COLO829 (cell line): ENCODE results near the gene MAD1L1.
"Not testable (repeated sequence)": the region's sequence is repeated elsewhere in the genome, so short reads cannot be mapped to it uniquely, and the experiment has no call there.

Experiments
- DNase-seq: peaks from one replicate; pipeline ENCODE4 v3.0.0; 2012; ENCODE audit warnings: low spot score

The MAD1L1 gene

DNA sequence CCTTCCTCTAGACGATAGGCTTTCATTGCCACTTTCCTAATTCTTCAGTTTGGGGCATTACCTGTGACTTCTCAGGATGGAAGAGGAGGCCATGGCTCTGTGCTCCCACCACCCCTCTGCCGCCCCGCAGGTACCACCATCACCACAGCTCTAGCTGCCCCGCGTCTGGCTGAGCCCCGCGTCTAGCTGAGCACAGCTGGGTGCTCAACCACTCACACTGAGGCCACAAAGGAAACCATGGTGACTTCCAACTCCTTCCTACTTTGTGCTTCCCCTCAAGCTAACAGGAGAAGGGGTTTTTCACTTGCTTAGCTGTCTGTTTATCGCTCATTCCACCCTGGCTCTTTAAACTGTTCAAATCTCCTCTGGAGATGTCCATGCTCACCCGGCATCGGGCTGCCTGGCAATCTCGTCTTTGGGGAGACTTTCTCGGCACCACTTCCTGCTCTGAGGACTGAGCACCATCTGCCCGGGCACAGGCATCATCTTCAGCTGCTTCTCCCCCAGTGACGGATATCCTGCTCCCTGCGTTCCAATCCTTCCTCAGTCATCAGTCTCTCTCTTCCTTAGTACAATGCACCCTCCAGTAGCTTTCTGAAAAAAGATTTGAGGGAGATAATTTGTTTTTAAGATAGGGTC lies 59.4 kb downstream of the MAD1L1 start:
- no peak for DNase-seq

DNA sequence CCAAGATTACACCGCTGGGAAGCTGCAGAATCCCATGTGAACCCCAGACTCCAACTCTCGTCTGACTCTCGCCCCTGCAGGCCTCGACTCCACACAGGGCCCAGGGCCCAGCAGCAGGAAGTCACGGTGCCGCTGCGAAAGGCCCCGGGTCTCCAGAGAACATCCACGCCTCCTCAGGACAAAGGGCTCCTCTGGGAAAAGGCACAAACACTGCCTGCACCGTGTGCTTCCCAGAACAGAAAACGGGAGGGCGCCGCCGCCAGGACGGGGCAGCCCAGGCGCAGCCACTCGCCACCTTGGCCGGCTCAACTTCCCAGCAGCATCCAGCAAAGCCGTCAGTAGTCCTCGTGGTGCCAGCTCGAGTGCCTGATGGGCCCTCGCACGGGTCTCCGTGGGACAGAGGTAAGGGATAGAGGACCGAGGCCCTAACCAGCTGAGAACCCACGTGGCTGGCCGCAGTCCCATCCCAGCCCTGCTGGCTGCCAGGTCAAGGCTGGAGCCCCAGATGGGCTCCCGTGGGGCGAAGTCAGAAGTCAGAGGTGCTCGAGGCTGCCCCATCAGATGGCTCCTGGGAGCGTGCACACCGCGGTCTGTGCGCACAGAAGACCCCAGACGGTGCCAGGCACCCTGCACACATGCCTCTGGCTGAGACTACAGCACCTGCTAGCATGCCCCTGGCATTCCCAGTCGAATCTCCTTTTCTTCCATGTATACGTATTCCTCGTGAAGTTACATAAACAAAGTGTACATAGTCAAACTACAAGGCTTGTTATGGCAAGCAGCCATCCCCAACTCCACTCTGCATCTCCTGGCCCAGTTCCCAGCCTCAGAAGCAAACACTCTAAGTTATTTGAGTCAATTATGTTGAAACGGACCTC lies 60.2 kb downstream of the MAD1L1 start:
- peak; percentile 32 for DNase-seq

DNA sequence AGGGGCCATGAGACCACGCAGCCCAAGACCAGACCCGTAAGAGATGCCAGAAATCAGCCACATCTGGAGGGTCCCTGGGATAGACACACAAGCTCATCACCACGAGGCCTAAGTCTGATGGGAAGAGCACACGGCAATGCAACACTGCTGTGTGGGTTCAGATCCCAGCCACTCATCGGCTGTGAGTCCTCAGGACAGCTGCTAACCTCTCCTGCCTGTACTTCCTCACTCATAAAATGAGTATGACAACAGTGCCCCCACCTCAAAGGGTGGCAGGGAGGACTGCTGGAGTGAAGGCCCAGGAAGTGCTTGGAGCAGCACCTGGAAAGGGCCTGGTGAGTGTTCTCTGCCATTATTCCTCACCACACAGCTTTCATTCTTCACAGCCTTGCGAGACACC lies 60.9 kb downstream of the MAD1L1 start:
- no peak for DNase-seq

DNA sequence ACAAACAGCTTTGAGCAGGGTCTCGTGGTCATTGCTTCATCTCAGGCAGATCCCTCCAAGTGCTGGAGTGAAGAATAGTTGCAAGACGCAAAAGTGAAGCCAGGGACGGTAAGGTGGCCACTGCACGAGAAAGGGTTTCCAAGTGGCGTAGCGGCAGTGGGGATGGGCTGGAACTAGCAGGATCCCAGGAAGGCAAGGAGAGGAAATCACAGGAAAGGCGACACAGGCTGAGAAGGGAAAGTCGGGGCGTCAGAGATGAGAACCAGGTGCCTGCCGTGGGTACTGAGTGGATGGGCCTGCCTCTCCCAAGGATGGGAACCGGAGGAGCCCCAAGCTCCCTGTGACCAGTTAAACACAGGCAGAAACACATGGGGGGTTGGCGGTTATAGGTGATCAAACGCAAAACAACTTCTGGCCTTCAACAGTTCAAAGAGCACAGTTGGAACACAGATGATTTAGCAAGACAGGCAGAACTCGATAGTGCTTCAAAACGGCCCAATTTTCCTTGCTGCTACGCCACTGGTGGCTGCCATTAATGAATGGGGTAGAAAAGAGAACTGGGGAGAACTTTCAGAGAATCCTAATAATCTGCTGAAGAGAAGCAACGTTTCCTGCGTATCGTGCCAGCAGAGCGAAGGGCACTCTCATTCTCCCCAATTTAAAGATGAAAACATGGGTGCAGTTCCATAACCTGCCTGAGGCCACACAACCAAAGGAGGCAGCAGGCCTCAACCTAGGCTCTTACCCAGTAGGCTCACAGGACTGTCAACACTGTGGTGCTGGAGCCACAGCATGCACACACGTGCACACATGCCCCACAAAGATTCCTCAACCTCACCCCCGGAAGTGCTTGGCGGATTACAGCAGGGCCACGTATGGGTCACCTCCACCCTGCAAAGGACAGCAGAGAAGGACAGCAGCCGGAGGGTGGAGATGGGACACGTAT lies 61.9 kb downstream of the MAD1L1 start:
- DNase-seq: no peak

DNA sequence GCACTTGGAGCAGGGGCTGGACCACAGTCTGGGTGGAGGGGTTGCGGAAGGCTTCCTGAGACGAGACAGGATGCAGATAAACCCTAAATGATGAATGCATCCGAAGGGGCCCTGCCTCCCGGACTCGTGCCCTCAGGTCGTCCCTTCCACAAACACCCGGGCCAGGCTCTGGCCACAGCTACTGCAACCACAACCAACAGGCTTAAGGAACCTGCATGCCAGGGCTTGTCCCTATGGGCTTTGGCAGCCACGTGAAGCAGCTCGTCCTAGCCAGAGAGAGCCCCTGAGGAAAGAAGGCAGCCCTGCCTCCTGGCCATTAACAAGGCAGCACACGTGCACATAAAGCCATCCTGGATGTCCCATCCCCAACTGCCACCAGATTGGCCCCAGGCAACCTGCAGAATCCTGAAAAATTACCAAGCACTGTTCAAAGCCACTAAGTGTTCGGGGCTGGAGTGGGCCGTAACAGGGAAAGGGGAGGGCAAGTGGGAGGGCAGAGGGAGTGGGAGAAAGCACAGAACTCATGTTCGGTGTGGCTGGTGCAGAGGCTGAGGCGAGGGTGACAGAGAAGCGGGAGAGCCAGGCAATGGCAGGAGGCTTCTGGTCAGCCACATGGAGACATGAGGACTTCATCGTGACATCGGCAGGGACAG lies 62.7 kb downstream of the MAD1L1 start:
- DNase-seq: no peak

DNA sequence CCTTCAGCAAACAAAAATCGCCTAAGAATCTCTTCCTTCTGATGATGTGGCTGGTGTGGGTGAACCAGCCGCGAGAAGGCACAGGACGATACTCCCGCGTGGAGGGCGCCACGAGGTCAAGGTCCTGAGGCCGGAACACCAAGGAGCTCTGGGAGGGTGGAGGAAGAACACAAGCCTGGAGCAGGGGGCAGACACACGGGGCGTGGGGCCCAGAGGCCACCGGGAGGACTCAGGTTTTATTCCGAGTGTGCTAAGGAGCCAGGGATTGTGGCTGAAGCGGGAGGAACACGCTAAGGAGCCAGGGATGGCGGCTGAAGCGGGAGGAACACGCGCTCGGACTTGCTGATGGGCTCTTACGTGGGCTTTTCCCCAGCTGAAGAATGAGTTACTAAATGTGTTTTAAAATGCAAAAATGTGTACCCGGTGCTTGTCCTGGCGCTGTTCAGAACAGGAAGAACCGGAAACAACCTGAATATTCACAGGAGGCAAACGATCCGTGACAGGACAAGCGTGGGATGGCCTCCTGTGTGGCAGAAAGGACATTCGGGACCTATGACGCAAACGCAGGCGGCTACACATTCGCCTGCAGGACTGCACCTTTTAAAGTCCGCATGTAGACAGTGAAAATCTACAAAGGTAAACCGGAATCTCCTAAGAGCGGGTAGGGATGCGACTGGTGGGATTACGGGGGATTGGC lies 64.0 kb downstream of the MAD1L1 start:
- no peak for DNase-seq

DNA sequence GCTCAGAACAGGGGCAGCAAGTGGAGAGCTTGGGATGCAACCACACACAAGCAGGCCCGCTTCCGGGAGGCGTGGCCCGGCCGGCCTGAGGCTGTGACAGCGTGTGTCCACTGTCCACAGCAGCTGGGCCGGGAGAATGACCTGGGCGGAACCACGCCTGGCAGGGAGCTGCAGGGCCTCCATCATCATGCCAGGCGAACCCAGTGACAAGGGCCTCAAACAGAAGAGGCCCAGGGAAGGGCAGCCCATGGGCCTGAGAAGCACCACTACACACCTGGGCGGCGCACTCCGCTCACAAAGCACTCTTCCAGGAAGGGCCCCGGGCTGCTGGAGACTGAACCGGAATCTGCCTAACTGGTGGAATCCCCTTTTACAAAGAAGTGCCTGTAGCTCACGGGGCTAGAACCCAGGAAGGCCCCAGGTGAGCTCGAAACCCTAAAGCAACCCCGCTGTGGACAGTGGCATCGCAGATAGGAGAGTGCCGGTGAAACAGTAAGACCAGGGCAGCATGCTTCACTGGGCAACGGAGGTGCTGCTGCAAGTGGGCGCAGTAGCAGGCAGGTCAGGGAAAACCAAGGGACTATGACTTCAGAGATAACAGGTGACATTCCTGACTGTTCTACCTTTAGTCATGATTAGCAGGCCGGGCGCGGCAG lies 66.0 kb downstream of the MAD1L1 start:
- no peak for DNase-seq

DNA sequence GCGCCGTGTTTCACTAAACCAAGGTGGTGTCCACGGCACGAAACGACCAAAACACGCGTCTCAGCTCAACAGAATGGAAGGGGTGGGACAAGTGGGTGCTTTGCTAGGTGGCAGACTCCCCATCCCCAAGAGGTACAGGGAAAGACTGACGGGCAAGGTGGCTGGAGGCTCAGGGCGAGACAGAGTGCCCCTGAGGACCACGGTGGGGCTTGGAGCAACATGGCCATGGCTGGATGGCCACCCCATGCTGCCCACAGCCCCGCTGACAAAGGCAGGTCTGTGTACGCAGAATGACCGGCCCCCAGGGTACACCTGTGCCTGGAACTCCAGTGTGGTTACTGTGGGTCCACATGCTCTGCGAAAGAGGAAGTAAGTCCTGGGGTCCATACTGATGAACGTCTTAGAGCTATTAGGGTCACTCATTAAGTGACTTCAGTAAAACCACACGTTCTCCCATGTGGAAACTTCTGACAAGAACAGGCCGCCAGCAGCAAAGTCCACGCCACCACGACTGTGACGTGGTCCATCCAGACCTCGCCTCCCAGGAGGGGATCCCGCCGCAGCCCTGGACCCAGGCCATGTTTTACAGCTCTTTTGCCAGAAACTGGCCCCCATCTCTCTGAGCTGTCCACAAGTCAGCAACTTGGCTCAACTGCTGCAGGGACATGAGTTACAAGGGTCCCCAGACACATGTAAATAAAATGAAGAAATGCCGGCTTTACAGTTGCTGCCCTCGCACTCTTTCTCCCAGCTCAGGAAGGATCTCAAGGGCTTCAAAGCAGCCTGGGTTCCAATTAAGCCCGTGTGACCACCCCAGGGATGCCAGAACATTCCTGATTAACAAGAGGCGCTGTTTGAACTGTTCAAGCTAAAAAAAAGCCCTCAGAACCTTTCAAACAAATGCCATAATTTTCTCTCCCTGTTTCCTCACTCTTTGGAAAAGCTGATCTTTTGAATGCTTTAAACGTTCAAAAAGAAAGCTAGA lies 66.8 kb downstream of the MAD1L1 start:
- DNase-seq: no peak

DNA sequence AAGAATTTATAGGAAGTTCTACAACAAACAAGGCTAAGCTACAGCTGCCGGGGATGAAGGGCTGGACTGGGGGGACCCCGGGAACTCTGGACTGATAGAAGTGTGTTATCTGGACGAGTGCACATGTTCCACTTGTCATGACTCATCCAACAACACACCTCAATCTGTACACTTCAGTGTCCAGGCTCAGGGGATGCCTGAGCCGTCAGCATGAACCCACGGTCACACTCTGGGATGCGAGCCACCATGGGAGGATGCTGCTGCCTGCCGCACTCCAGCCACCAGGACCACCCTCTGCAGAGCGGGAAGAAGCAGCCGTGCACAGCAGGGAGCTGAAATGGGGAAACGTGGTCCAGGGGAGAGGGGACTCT lies 67.5 kb downstream of the MAD1L1 start:
- DNase-seq: no peak

DNA sequence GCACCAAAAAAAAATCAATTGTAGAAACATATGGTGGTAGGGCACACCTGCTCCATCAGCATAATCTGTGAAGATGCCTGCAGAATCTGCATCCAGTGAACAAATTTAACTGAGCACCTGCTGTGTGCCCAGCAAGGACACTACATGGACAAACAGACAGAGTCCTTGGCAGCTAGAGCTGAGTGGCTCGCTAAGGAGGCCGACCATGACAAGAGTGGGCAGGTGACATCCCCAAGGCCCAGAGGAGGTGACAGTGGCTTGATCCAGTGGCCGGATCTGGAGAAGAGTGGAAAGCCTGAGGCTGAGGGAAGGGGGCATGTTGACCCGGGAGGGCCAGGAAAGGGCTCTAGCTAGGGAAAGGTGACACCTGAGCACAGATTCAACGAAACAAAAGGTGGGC lies 68.1 kb downstream of the MAD1L1 start:
- no peak for DNase-seq

DNA sequence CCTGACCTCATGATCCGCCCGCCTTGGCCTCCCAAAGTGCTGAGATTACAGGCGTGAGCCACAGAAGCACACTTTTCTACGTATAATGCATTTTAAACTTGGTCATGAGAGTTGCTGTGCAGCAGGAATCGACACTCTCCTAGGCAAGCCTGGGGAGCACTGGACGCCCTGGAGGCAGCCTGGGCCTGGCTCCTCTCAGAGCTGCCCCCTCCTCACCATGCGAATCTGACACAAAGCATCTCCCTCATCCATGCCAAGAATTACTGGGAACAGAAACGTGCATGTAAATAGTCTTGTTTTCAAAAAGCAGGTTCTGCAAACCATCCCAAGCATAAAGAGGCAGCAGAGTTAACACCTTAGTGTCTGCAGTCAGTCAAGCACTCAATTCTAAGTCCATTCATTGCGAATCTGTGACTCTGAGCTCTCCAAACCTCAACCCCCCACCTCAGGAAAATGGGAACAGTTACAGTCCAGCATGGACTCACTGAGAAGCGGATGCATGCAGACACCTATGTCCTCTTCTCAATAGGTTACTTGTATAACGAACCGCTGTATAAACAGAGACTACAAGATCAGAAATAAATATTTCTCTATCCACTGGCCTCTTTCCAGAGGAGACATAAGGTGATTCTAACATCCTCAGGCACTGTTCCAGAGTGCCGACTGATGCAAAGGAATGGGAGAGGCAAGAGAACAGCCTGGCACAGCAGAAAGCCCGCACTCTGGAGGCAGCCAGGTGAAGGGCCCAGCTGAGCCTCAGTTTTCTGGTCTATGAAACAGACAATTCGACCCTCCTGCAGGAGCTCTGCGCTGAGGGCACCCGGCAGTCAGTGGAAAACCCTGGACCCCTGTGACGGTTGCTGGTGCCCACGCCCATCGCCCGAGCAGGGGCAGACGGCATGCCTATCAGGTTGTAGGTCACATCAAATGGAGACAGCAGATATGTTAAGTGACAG lies 68.9 kb downstream of the MAD1L1 start:
- DNase-seq: no peak

DNA sequence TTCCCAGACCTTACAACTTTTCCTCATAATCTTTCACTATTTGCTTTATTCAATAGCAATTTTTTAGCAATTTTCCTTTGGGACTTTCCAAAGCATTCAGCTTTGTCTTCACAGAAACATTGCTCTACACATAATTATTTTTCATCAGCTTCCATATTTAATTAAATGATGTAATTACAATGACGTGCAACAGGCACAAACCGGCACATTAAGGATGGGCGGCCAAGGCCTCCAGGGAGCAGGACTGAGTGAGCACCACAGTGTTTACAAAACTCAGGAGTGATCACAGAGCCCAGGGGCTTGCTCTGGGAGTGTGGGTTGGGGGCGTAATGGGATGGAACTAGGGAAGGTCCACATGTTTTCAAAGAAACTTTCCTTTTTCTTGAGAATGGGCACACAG lies 69.8 kb downstream of the MAD1L1 start:
- no peak for DNase-seq

DNA sequence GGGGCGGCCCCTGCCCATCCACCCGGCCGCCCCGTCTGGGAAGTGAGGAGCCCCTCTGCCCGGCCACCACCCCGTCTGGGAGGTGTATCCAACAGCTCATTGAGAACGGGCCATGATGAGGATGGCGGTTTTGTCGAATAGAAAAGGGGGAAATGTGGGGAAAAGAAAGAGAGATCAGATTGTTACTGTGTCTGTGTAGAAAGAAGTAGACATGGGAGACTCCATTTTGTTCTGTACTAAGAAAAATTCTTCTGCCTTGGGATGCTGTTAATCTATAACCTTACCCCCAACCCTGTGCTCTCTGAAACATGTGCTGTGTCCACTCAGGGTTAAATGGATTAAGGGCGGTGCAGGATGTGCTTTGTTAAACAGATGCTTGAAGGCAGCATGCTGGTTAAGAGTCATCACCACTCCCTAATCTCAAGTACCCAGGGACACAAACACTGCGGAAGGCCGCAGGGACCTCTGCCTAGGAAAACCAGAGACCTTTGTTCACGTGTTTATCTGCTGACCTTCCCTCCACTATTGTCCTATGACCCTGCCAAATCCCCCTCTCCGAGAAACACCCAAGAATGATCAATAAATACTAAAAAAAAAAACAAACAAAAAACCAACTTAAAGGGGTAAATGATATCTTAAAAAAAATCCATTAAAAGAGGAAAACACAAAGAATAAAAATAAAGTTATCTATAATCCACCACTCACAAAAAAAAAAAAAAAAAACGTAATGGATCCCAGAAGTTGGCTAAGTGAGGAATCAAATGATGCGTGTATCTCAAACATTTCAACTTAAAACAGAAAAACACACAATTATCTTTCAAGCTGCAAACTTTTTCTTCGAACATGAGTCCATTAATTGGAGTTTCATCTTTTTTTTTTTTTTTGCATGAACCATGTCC lies 70.5 kb downstream of the MAD1L1 start:
- not testable (repeated sequence) for DNase-seq

DNA sequence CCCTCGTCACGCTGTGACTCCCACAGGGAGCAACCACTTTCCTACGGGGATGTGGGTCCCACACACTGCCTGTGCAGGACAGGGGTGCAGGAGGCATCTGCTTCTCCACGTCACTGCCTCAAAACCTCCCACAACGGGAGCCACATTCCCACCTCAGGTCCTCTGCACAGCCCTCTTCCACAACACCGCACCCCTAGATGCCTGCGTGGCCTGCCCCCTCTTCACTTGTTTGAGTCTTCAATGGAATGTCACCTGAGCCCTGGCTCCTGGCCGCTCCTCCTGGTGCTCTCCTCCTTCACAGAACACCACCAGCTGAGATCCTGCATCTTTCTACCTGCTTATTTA lies 73.6 kb downstream of the MAD1L1 start:
- DNase-seq: no peak

DNA sequence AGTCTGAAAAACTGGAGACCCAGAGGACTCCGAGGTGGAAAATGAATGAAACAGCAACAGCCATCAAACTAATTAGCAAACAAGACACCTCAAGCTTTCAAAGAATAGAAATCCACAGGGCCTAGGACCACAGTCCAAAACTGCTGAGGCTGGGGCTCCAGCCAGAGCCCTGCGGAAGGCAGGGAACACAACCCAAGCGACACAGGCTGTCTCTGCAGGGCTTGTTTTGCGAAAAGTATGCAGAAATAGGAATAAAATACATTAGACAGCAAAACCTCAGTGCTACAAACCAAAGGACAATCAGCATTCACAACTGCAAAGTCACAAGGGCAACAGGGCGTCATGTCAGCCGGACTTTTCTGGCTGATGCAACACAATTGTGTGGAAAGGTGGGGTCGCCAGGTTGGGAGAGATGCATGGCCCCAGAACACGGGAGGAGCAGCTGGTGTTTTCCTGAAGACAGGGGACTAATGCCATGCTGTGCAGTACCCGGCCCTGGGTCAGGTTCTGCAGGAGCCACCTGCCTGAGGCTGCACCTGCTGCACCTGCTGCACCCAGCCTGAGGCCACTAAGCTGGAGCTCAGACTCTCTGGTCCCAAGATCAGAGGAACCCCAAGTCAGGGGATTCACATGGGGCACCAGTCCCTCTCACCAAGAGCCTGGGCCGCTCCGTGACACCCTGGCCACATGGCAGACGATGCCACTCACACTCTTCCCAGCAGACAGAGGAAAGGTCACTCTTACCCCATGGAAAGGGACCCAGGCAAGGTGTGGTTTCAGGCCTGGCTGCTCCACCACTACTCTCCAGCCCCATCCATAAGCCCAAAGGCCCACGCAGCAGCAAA lies 74.2 kb downstream of the MAD1L1 start:
- DNase-seq: no peak

DNA sequence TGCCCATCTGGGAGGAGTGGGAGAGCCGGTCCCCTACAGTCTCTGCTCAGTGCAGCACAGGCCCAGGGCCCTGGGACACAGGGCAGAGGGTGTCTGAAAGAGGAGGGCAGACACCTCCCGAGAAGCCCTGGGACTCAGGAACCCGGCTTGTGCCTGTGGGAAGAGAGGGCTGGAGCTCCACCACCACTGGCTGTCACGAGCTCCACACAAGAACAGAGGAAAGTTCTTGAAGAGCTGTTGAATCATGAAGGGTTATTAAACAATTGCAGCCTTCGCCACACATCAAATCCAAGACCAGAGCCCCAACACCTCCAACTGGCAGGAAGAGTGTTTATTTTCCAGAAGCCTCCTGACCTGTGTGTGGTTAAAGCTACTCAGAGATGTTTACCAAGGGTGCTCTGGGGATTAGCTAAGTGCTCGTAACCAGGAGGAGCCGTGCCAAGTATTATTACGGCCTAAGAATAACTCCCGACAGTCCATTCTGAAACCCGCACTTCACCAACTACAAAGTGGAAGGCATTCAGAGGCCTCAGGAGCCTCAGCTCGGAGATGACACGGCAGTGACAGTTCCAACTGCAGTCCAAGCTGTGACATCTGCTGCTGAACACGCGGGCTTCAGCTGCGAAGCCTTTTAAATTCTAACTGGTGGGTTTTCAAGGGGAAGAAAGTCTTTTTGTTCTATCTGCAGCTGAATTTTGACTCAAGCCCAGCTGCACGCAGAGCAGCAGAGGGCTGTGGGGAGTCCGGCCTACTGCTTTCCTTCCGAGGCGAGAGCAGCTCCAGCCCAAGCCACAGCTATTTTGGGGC lies 75.1 kb downstream of the MAD1L1 start:
- no peak for DNase-seq
